Left kidney (tissue), 2 donors: ENCODE measurements around the gene ANK3. TPM values are rescaled to one million over a fixed set of nuclear protein-coding genes. Genes with fewer than 3 reads are reported as not detected.

Experiments used
- DNase-seq: peaks from one replicate; pipeline ENCODE4 v3.0.0-alpha.2; 2013
- polyA plus RNA-seq: library from polyadenylated mRNA; unstranded; fragments of 120-200 nt; gene quantifications from one replicate; pipeline ENCODE4 v1.2.1, GENCODE V29; 2013; ENCODE audit not compliant: insufficient read length

ANK3 gene
- polyA plus RNA-seq, 1 donor = 172 TPM

GRCh38 chr10:60235001-60235400 lies 154.7 kb downstream of the ANK3 start:
- DNase-seq = no peak

GRCh38 chr10:60234551-60234950 lies 155.1 kb downstream of the ANK3 start:
- no peak for DNase-seq

- no peak for DNase-seq
These were observed 158.8 kb downstream of the ANK3 start for GRCh38 chr10:60230892-60231291.

- DNase-seq = no peak
These were observed 165.5 kb downstream of the ANK3 start for GRCh38 chr10:60224066-60224705.

GRCh38 chr10:60222047-60222446 lies 167.6 kb downstream of the ANK3 start:
- DNase-seq = no peak

GRCh38 chr10:60212195-60212594 lies 177.5 kb downstream of the ANK3 start:
- no peak for DNase-seq

GRCh38 chr10:60209874-60210570 lies 179.7 kb downstream of the ANK3 start:
- no peak for DNase-seq

- peak; percentile 31 for DNase-seq
These were observed 180.9 kb downstream of the ANK3 start for GRCh38 chr10:60208676-60209269.

- no peak for DNase-seq
These were observed 181.8 kb downstream of the ANK3 start for GRCh38 chr10:60207894-60208293.

- no peak for DNase-seq
These were observed 182.9 kb downstream of the ANK3 start for GRCh38 chr10:60206735-60207134.

GRCh38 chr10:60205741-60206140 lies 183.9 kb downstream of the ANK3 start:
- no peak for DNase-seq

GRCh38 chr10:60203993-60204618 lies 185.6 kb downstream of the ANK3 start:
- peak; percentile 35 for DNase-seq

- DNase-seq = no peak
These were observed 189.0 kb downstream of the ANK3 start for GRCh38 chr10:60200682-60201053.

- DNase-seq = no peak
These were observed 189.5 kb downstream of the ANK3 start for GRCh38 chr10:60200012-60200681.

- DNase-seq = no peak
These were observed 192.5 kb downstream of the ANK3 start for GRCh38 chr10:60197206-60197605.

GRCh38 chr10:60194421-60194820 lies 195.3 kb downstream of the ANK3 start:
- no peak for DNase-seq

GRCh38 chr10:60192946-60193345 lies 196.7 kb downstream of the ANK3 start:
- no peak for DNase-seq

- no peak for DNase-seq
These were observed 199.7 kb downstream of the ANK3 start for GRCh38 chr10:60189861-60190475.

- DNase-seq = no peak
These were observed 201.1 kb downstream of the ANK3 start for GRCh38 chr10:60188548-60188947.

- DNase-seq = no peak
These were observed 202.0 kb downstream of the ANK3 start for GRCh38 chr10:60187691-60188090.

GRCh38 chr10:60186315-60187071 lies 203.2 kb downstream of the ANK3 start:
- DNase-seq = no peak
